SKM-1 treated with dmso at 0.1 percent for 144 hours (cell line): ENCODE measurements around the gene FNIP1.
"Not testable (repeated sequence)": the region's sequence is repeated elsewhere in the genome, so short reads cannot be mapped to it uniquely, and the experiment has no call there.

Source experiments
- DNase-seq: peaks from one replicate; lab custom pipeline; 2025; ENCODE audit not compliant: unreplicated experiment; lab: John Stamatoyannopoulos, UW

FNIP1 gene

DNA sequence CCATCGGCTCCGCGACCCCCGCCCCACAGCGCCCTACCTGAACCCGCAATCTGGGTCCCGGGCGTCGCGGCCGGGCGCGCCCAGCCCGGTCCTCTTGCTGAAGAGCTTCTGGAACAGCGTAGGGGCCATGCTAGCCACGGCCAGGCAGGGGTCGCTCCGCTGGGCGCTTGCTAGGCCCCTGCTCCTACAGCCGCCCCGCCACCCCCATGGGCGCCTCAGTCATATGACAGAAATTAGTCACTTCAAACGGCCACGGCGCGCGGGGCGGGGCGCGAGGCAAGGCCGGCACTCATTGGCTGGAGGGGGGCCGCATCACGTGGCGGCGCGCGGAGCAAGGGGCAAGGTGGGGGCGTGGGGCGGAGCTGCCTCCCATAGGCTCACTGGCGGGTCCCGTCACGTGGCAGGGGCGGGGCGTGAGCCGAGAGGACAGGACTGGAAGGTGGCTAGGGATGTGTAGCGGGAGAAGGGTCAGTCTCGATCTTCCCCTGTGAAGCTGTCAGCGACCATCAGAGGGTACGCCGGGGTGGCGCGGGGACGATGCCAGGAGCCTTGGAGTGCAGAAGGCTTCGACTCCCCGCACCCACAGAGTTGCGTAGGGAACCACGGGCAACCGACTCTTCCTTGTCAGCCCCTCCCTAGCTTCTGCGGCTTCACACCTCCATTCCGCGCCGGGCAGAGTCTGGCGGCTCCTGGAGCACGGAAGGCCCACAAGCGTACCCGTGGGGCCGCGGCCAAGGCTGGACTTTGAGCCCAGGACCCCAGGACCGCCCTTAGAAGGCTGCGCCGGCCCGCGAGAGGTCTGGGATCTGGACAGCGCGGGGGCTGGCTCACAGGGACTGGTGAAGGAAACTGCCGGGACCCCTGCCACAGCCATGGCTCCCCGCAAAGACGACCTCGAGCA lies at the start of gene FNIP1:
FNIP1 (minus strand) TSS at position 225 of the 901 bp plus-strand sequence; CDS start at position 129, 96 bp downstream.
- peak; percentile 97 for DNase-seq

DNA sequence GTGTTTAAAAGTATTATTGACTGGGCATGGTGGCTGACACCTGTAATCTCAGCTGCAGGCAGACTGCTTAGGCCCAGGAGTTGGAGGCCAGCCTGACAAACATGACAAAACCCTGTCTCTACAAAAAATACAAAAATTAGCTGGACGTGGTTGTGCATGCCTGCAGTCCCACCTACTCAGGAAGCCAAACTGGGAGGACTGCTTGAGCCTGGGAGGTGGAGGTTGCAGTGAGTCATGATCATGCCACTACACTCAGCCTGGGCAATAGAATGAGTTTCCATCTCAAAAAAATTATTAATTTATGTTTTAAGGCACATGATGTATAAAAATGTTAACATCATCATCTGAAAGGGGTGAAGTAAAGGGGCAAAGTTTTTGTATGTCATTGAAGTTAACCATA lies 49.7 kb upstream of the FNIP1 start:
- DNase-seq, result no peak

DNA sequence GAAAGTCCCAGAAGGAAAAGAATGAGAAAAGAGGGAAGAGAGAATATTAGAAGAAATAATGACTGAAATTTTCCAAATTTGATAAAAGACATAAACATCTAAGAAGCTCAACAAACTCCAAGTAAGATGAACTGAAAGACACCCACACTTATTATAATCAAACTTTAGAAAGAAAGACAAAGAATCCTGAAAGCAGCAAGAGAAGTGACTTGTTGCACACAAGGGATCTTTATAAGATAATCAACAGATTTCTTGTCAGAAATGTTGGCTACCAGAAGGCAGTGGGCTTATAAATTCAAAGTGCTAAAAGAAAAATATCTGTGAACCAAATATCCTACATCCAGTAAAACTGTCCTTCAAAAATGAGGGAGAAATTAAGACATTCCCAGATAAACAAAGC lies 49.0 kb upstream of the FNIP1 start:
- DNase-seq, result no peak

DNA sequence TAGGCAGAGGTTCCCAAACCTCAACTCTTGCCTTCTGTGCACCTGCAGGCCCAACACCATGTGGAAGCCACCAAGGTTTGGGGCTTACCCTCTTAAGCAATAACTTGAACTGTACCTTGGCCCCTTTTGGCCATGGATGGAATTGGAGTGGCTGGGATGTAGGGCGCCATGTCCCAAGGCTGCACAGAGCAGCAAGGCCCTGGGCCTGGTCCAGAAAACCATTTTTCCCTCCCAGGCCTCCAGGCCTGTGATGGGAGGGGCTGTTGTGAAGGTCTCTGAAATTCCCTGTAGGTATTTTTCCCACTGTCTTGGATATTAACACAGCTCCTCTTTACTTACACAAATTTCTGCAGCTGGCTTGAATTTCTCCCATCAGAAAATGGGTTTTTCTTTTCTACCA lies 46.2 kb upstream of the FNIP1 start:
- DNase-seq, result not testable (repeated sequence)

DNA sequence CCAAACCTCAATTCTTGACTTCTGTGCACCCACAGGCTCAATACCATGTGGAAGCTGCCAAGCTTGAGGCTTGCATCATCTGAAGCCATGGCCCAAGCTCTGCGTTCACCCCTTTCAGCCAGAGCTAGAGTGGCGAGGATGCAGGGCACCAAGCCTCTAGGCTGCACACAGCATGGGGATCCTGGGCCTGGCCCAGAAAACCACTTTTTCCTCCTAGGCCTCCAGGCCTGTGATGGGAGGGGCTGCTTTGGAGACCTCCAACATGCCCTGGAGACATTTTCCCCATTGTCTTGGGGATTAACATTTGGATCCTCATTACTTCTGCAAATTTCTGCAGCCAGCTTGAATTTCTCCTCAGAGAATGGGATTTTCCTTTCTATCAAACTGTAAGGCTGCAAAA lies 35.9 kb upstream of the FNIP1 start:
- not testable (repeated sequence) for DNase-seq

DNA sequence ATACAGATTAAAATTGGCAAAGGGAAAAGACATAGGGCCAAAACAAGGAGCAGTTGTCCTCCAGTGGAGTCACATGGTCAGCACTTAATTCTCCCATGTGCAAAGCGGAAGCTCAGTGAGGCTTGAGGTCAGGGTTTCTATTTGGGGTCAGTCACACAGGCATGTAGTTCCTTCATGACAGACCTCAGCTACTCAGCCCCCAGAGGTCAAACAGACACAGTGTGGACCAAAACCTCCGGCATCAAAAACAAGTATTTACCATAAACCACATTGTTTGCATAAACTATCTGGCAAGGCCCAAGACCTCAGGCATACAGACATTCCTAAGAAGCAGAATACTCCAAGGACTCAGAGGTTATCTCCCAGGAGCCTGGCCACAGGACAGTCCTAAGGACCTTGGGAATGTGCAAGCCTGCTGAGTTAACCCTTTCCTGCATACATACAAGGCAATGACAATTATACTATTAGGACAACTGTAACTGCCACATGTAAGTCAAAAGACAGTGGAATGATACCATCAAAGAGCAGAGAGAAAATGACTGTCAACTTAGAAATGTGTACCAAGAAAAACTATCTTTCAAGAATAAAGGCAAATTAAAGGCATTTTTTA lies 28.7 kb upstream of the FNIP1 start:
- no peak for DNase-seq

DNA sequence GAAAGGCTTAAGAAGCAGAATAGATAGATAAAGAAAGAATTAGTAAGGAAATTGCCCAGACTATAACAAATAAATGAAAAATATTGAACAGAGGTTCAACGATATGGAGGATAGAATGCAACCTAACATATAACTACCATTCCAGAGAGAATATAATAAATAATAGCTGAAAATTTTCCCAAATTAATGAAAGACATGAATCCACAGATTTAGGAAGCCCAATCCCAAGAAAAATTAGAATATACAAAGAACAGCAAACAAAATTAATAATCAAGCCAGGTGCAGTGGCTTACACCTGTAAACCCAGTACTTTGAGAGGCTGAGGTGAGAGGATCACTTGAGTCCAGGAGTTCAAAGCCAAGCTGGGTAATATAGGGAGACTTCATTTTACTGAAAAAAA lies 27.8 kb upstream of the FNIP1 start:
- no peak for DNase-seq

DNA sequence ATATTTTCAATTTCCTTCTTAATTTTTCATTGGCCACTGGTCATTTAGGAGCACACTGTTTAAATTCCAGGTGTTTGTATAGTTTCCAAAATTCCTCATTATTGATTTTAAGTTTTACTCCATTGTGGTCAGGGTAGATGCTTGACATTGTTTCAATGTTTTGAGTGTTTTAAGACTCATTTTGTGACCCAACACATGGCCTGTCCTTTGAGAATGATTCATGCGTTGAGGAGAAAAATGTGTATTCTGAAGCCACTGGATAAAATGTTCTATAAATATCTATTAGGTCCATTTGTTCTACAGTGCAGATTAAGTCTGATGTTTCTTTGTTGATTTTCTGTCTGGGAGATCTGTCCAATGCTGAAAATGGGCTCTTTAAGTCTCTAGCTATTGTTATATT lies 24.4 kb upstream of the FNIP1 start:
- DNase-seq, result no peak

DNA sequence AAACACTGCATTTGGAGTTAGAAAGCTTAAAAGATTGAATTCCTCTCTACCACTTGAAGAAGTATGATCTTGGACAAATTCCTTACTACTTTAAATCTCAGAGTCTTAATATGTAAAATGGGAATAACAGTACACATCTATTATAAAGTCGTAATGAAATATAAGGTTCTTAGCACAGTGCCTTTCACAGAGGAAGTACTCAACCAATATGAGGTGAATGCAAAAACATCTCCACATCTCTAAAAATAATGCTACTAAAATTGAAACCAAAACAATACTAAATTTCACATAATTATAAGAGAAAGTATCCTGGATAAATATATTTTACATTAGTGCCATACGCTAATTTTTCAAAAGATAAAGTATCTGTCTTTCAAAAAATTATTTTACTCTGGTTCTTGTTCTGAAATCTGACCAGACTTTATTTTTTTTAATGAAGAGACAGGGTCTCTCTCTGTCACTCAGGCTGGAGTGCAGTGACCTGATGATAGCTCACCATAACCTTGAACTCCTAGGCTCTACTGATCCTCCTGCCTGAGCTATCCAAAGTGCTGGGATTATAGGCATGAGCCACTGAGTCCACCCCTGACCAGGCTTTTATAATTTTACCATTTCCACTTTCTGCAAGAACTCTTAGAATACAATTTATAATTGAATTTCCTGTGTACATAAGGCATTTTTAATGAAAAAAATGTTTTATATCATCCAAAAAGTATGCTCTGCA lies 21.3 kb upstream of the FNIP1 start:
- DNase-seq, result no peak

DNA sequence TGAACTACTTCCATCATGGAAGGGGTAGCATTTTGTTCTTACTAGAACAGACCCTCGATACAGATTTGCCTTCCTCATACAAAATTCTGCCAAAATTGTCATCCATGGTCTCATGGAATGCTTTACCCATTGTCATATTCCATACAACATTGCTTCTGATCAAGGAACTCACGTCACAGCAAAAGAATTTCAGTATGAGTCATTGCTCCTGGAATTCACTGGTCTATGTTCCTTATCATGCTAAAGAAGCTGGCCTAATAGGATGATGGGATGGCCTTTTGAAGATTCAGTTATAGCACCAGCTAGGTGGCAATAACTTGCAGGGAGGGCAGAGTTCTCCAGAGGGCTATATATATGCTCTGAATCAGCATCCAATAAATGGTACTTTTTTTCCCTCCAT lies 18.2 kb upstream of the FNIP1 start:
- no peak for DNase-seq

DNA sequence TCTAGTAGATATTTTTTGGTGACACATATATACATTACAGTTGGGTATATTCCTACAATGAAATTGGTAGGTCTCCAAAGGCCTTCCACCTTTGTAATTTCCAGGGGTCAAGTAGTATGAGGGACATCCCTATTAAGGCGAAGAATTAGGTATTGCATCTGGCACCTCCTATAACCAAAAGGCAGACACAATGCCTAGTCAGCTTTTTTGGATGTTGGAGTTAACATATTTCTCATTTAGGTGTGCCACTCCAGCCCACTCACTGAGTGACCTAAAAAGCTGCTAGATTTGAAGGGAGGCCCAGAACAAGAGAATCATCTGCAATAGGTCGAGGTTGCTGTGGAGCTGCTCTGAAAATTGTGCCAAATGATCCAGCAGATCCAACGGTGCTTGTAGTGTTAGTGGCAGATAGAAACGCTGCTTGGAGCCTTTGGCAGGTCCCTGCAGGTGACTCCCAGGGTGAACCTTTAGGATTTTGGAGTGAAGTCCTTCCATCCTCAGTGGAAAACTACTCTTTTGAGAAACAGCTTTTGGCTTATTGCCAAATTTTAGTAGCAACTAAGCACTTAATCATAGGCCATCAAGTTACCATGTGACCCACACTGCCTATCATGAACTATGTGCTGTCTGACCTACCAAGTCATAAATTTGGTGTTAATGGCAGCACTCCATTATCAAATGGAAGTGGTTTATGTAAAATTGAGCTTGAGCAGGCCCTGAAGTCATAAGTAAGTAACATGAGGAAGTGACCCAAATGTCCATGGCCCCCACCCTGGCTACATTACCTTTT lies 15.7 kb upstream of the FNIP1 start:
- no peak for DNase-seq

DNA sequence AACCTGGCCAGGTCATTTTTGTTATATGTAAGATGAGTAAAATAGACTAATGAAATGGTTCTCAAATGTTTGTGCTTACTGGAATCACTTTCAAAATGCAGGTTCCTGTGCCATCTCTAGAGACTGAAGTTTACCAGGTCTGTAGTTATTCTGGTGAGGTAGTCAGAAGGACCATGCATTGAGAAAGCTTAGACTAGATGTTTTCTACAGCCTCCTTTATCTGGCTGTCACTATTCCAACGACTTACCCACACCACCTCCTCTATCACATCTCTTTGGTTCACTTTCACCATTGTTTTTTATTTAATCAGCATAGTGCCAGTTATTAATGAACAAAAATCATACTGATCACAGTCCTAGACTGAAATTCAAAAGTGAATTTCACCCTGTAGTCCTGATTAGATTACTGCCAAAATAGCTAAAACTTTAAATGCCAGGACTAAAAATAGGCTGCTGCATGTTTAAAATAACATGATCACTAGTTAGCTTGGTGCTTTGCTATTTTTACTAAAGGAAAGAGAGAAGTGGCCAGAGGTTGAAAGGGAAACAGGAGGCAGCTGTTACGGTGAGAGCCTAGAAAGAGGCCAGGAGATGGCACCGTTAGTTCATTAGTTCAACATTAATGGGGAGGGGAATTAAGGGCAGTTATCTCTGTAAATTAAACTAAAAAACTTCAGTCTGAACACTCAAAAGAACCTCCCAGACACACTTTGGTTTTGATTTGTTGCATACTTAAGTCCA lies 13.9 kb upstream of the FNIP1 start:
- peak; percentile 41 for DNase-seq

DNA sequence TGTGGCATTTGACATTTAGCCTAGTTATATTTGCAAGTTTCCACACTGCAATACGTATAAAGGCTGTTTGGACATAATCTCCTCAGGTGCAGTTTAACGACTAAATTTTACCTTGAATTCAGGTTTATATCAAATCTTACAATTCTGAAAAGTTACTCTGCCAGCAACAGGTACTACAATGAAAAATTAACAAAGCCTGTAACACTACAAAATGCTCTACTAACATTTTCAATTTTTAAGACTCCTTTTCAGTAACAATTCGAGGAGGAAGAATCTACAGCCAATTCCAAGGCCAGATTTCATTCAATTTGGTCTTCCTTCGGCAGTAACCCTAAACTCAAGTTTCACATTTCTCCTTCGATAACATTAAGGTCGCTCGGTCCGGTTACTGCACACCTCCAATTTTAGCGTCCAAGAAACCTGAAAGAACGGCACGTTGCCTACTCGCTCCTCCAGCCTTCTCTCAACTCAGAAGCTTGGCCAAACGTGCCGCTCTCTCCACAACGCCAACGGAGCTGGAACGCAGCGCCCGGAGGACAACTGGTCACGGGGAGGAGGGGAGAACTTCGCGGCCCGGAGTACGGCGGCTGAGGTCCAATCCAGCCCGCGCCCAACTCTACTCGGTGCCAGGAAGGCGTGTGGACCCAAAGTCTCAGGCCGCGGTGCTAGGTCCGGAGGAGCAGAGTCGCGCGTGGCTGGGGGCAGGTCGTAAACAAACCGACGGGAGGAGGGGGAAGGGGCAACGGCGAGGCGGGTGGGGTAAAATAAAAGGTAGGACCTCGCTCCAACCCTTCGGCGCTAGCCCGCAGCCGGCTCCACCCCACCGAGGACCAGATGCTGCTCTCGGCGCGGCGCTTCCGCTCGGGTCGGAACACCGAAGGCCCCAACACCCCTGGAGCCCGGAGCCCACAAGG lies 681 bp downstream of the FNIP1 start:
- no peak for DNase-seq

DNA sequence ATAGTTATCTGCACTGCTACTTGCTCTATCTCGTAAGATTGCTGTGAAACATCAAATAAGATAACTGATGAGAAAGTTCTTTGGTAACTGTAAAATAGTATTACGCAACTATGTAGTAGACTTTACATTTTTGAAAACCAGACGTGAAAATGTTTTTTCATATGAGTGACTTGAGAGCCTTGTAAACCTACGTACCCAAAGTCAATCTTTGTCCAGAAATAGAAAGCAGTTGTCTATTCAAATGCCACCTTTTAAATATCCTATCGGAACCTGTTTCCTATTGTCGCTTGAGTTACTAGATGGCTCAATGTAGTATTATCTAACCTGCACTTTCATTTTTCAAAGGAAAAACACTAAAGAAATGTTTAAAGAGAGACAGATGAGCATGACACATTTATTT lies 1.6 kb downstream of the FNIP1 start:
- DNase-seq, result no peak

DNA sequence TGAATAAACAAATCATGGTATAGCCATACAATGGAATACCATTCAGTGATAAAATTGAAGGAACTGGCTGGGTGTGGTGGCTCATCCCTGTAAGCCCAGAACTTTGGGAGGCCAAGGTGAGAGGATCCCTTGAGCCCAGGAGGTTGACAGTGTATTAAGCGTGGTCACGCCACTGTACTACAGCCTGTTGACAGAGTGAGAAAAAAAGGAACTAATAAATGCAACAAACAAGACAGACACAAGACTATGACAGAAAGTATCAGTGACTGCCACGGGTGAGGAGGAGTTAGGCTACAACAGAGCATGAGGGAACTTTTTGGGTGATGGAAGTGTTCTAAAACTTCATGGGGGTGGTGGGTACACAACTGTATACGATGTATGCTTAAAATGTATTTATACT lies 2.2 kb downstream of the FNIP1 start:
- DNase-seq, result no peak

DNA sequence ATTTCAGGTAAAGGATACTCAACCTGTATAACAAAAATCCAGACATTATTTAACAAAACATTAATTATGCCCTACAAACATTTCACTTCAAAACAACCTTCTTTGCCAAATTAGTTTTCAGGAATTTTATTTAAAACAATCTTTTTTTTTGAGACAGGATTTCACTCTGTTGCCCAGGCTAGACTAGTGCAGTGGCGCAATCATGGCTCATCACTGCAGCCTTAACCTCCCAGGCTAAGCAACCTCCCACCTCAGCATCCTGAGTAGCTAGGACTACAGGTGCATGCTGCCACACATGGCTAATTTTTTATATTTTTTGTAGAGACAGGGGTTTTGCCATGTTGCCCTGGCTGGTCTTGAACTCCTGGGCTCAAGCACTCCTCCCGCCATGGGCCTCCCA lies 3.9 kb downstream of the FNIP1 start:
- DNase-seq, result no peak

DNA sequence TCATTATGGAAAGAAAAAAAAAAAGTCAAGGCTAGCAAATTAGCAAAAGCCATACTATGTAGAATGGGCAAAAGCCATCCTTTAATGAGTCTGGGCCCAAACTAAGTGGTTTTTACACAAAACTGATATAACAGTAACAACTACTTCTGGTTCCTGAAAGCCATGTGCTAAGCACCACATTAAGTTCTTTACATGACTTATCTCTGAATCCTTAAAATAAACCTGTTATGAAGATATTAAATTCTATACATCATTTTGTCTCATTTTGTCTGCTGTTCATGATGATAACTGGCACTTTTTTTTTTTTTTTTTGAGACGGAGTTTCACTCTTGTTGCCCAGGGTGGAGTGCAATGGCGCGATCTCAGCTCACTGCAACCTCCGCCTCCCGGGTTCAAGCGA lies 5.0 kb downstream of the FNIP1 start:
- no peak for DNase-seq

DNA sequence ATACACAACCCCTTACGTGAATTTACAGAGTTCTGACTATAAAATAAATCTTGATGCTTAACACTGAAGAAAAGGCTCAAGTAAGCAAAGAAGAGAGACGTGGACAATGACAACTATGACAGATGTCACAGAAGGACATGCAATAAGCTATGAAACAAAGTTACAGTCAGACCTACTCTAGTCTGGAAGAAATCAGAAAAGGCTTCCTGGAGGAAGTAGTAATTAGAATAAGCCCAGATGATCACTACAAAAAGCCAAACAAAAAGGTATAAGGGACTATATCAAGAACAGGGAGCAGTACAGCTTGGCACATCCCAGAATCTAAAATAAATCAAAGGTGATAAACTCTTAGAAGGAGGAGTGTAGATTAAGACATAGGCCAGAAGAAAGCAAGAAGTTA lies 6.3 kb downstream of the FNIP1 start:
- no peak for DNase-seq

DNA sequence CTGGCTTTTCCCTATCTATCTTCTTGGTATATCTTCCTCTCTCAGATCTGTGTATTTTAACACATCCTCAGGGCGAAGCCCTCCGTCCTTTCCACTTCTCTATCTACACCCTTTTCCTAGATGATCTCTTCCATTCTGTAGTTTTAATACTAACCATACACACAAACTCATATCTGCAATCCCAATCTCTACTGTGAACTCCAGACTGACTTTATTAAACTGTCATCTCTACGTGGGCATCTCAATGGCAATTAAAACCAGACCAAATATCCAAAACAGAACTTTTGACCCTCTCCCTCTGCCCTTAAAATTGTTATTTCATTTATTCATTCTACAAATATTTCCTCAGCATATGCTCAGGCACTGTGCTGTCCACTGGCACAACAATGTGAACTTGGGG lies 7.1 kb downstream of the FNIP1 start:
- DNase-seq, result no peak
